ENCODE measurements around the gene NDEL1.

DNA sequence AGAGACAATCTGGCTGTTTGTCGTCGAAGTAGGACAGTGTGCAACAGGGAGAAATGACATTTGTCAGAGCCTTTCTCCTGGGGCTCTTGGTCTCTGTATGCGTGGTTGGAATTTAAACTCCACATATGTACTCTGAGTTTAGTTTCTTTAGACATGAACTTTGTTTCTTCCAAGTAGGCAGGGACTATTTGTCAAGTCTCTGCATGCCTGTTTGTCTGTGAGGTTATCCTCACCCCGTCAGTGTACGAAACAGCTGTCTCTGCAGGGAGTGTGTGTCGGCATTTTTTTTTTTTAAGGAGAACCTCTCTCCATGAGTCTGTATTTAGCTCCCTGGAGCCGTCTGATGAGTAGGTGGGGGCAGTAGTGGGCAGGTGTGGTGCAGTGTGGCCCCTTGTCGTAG, 29.7 kb downstream of the NDEL1 start:
- TF ChIP-seq, protein P1, sequence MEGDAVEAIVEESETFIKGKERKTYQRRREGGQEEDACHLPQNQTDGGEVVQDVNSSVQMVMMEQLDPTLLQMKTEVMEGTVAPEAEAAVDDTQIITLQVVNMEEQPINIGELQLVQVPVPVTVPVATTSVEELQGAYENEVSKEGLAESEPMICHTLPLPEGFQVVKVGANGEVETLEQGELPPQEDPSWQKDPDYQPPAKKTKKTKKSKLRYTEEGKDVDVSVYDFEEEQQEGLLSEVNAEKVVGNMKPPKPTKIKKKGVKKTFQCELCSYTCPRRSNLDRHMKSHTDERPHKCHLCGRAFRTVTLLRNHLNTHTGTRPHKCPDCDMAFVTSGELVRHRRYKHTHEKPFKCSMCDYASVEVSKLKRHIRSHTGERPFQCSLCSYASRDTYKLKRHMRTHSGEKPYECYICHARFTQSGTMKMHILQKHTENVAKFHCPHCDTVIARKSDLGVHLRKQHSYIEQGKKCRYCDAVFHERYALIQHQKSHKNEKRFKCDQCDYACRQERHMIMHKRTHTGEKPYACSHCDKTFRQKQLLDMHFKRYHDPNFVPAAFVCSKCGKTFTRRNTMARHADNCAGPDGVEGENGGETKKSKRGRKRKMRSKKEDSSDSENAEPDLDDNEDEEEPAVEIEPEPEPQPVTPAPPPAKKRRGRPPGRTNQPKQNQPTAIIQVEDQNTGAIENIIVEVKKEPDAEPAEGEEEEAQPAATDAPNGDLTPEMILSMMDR (IDR thresholded peaks at IDR 0.05 in 4 of 5, conservative IDR thresholded peaks at IDR 0.05 in 1 of 5): no peak
- no peak for TF ChIP-seq POLR2A (IDR thresholded peaks at IDR 0.05)
